ENCODE data around the gene PACSIN1.

The PACSIN1 gene

DNA sequence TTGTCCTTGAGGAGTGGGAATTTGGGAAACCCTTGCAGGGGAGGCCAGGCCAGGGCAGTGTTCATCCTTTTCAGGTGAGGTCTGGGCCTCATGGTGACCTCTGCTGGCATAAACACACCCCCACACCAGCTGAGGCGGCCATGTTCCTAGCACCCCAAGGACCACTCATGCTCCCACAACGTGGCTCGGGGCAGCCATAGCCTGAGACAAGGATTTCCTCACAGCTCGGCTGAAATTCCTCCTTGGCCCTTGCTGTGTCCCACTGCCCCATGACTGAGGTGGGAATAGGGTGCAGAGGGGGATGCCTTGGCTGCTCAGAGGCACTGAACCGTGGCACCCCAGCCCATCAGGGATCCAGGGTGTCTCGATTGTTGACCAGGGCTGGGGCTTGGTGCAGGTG is 117.6 kb downstream of the PACSIN1 start:
- DNase-seq (ENCODE audit: low spot score), result no peak

DNA sequence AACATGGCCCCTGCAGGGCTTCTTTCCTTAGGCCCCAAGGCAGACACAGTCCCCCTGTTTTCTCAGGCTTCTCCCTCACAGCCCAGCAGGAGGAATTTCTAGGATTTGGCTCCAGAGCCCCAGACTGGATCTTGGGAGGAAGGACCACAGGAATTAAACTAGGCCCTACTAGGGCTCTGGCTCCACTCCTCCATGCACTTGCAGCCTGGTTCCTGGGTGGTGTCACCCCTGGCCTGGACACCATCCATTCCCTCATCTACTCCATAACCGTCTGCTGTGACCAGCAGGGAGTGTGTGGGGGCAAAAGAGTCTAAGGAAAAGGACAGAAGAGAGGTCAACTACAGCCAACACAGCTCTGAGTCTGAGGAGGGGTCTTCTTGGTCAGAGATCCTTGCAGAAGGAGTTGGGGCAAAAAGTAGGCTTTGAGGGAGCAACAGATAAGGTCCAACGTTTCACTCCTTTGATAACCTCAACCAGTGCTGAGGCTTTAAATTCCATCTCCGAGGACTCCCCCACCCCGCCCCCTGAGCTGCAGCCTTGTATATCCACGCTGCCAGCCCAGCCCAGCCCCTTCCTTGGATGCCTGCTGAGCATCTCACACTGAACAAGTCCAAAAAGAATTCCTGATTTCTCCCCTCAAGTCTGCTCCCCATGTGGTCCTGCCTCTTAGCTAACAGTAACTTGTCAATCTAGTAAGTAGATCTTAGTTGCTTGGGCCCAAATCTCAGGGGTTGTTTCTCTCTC is 118.2 kb downstream of the PACSIN1 start:
- DNase-seq (ENCODE audit: low spot score), result no peak

DNA sequence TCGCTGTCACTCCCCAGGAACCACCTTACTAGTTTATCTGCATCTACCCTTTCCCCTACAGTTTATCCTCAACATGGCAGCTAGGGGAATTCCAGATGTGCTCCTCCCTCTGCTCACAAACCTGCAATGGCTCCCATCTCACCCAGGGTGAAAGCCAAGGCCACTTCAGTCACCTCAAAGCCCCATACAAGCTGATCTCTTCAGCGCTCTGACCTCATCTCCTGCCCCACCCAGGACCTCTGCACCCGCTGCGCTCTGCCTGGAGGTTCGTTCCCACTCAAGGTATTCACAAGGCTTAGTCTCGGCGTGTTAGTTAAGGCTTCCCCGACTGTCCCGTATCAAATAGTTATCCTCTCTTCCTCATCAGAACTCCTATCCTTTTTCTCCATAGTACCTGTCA is 118.8 kb downstream of the PACSIN1 start:
- no peak for DNase-seq (ENCODE audit: low spot score)

Measured in globus pallidus (tissue), 1 donor.